Mucosa of descending colon (tissue), 3 donors: ENCODE results near the gene CACNA2D2. TPM values are rescaled to one million over a fixed set of nuclear protein-coding genes. Genes with fewer than 3 reads are reported as not detected.
A peak's percentile ranks its signal among the peaks of the same experiment; 100 is the strongest.

Experiments
- ATAC-seq: fragments of 200-7000 bp; cut with Tn5 transposase; one replicate; pipeline ENCODE4 v1.9.1; 2020; ENCODE audit warnings: mild to moderate bottlenecking, moderate library complexity
- DNase-seq, 3 donors: peaks; one replicate each; pipeline ENCODE4 v3.0.0-alpha.2; 2020
- H3K36me3 ChIP-seq: fragments of 200-600 bp; one replicate; pipeline ENCODE4 v1.8.0; 2021; ENCODE audit warnings: low read depth, mild to moderate bottlenecking
- H3K4me1 ChIP-seq: fragments of 200-600 bp; one replicate; pipeline ENCODE4 v1.8.0; 2021; ENCODE audit warnings: low read depth, mild to moderate bottlenecking
- H3K4me3 ChIP-seq: fragments of 200-600 bp; one replicate; pipeline ENCODE4 v1.8.0; 2021; ENCODE audit warnings: mild to moderate bottlenecking
- H3K9me3 ChIP-seq: fragments of 200-600 bp; one replicate; pipeline ENCODE4 v1.8.0; 2021; ENCODE audit warnings: mild to moderate bottlenecking
- CTCF ChIP-seq: fragments of 200-600 bp; IDR thresholded peaks from one replicate; pipeline ENCODE4 v1.8.0; 2022; ENCODE audit warnings: antibody characterized with exemption, mild to moderate bottlenecking
- intact Hi-C, 2 donors: fragments of 100-400 bp; cut with DNase I in 1 of 2; cut with micrococcal nuclease in 1 of 2; formaldehyde crosslinking; loops; one replicate each; pipeline versions ENCODE4 v1.11.0 to v1.11.1; 2022; cut with DNase I, micrococcal nuclease
- total RNA-seq, 3 donors: library from RNA; stranded (reverse); fragmentation: NEBNext Ultra II Directional in 2 of 3; extraction: Animal tissue kit (Norgen Biotek cat#: 25700) in 2 of 3; gene quantifications; one replicate each; pipeline versions ENCODE4 v1.2.1 to v1.2.4, GENCODE V29; 2021 to 2023
- donor health status: DM: no; HTN: no; CAD: no; lungs with moderate emphysema.
- donor health status: DM: no; HTN: no; CAD: no.
- donor health status: DM: no; HTN: yes; CAD: no.

Gene CACNA2D2
- total RNA-seq, 3 donors from 2014 or later = 1.5 to 4.9 (median 3.8) TPM

DNA sequence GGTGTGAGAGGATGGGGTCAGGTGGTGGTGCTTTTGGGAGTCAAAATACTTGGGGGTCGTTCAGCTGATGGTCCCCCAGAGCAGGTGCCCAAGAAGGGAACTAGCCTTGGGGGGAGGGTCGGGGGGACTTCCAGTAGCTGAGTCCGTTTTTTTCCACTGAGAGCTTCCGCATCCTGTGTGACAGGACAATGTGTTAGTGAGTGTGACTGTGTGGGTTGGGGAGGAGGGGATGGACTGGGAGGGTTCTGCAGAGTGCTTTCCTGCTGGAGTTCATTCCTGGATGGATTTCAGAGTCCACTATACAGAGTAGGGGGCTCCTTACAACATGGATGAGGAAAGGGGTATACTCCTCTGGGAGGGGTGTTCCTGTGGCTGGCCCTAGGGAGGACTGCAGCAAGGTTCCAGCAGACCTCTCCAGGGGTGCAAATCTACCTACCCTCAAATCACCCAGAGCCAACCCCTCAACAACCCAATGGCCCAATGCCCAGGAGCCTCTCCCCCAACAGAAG is 180.3 kb downstream of the CACNA2D2 start:
- Histone ChIP-seq H3K9me3 (no peaks in the 10 kb centered on the region), H3K4me3 (no peak overlapping the region), H3K4me1 (peaks cover 45% of the 10 kb centered on the region), H3K36me3 (no peaks in the 10 kb centered on the region)
- no peak for TF ChIP-seq CTCF
- no peak for DNase-seq
- intact Hi-C loops = no loop called here
- ATAC-seq = no peak

DNA sequence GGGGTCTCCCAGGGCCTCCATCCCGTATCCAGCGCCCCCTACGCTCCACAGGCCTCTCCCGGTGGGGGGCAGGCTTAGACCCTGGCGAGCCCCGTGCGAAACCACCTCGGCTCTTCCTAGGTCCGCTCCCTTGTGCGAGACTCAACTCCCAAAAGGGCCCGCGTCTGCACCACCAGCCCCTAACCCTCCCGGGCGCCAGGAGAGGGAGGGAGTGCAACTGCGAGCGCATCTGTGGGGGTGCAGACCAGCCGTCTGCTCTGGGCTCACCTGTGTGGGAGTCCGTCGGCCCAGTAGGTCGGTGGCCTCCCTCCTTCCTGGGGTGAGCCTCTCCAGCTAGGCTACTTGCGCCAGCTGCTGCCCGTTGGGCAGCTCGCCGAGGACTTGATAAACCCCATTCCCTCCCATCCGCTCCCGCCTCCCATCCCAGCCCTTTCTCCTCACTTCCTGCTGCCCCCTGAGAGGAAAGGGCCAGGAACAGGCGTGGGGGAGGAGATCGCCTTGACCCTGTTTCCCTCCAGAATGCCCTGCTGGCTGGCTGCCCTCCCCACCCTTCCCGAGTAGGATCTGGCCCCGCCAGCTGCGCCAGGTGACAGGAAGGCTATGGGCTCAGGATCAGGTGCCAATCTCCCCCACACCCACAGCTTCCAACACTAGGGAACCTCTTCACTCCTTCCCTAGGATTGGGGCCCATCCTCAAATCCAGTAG is 180.9 kb downstream of the CACNA2D2 start, which contains the start of gene HYAL2:
Gene HYAL2 (minus strand): TSS at position 360 of the 706 bp plus-strand sequence. CDS start 2,256 bp downstream, outside the sequence.
- intact Hi-C loops = no loop called here
- ATAC-seq (no peak), DNase-seq (peak; percentile 43 to 78 (median 61))
- H3K9me3 ChIP-seq = no peaks in the 10 kb centered on the region
- H3K4me1 ChIP-seq = peaks cover 49% of the 10 kb centered on the region
- H3K4me3 ChIP-seq = peak within 1 kb of the TSS; percentile 74
- H3K36me3 ChIP-seq = no peaks in the 10 kb centered on the region
- no peak for TF ChIP-seq CTCF

- no peaks in the 10 kb centered on the region for H3K36me3 ChIP-seq
- H3K9me3 ChIP-seq = no peaks in the 10 kb centered on the region
- intact Hi-C loops = no loop called here
- H3K4me3 ChIP-seq = no peak overlapping the region
- H3K4me1 ChIP-seq = peaks cover 49% of the 10 kb centered on the region
- ATAC-seq = no peak
- DNase-seq = peak in 1 of 3 donors; percentile 54
- TF ChIP-seq CTCF = no peak
Measured at GRCh38 chr3:50322115-50322385, 181.4 kb downstream of the CACNA2D2 start.

DNA sequence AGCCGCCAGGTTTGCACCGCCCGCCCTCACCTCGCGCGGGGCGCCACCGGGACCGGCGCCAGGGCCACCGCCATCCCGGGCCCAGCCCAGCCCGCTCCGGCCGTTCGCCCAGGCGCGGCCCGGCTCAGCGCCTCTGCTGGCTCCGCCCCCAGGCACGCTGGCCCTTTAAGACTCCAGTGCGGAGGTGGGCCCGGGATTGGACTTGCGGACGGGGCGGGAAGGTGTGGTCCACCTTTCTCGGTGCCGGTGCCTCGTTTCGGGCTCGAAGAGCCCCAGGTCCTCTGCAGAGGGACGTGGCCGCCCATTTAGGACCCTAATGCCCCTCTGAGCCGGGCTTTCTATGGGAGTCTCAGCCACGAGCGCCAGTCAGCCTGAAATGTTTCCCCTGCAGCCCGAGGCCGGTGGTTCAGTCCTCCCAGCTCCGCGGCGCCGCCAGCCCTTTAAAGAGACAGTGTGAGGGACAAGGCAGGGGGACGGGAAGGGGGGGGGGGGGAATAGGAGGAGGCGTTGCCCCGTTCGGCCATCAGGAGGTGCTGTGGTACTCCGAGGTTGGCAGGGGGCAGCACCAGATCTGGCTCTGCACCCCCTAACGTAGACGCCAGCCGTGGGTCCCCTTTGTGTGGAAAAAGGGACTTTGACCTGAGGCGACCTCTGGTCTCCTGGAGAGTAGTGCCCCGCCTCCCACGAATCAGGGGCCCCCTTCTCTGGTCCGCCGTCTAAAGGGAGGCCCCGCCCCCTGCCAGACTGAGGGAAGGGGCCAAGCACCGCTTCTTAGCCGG is 181.9 kb downstream of the CACNA2D2 start:
- peaks cover 49% of the 10 kb centered on the region for H3K4me1 ChIP-seq
- H3K9me3 ChIP-seq = no peaks in the 10 kb centered on the region
- peak; percentile 23 for TF ChIP-seq CTCF
- H3K36me3 ChIP-seq = no peaks in the 10 kb centered on the region
- peak overlapping the region; percentile 74 for H3K4me3 ChIP-seq
- ATAC-seq (peak; percentile 81), DNase-seq (peak; percentile 89 to 93 (median 93))
- intact Hi-C loops = no loop called here

GRCh38 chr3:50320853-50321335 is 182.5 kb downstream of the CACNA2D2 start:
- H3K4me3 ChIP-seq = peak overlapping the region; percentile 74
- no peak for TF ChIP-seq CTCF
- H3K9me3 ChIP-seq = no peaks in the 10 kb centered on the region
- peaks cover 55% of the 10 kb centered on the region for H3K4me1 ChIP-seq
- DNase-seq (peak; percentile 83 to 89 (median 84)), ATAC-seq (peak; percentile 66)
- H3K36me3 ChIP-seq = no peaks in the 10 kb centered on the region
- intact Hi-C loops = no loop called here
